Activated CD4-positive, alpha-beta T cell treated with anti-CD3 and anti-CD28 coated beads, Interleukin-2, amount 10 ng/mL, durations not matched to agents 24 days and 14 days (primary cell): ENCODE results near the gene CELF4. TPM values are rescaled to one million over a fixed set of nuclear protein-coding genes. Genes with fewer than 3 reads are reported as not detected.

Experiments used
- DNase-seq: peaks from one replicate; pipeline ENCODE4 v3.0.0; 2022
- H3K27ac Mint-ChIP-seq: one replicate; pipeline ENCODE4 v1.8.0; 2022; ENCODE audit warnings: mild to moderate bottlenecking, mixed read lengths
- H3K27me3 Mint-ChIP-seq: one replicate; pipeline ENCODE4 v1.8.0; 2022; ENCODE audit warnings: mixed read lengths
- H3K36me3 Mint-ChIP-seq: one replicate; pipeline ENCODE4 v1.8.0; 2022; ENCODE audit warnings: low read depth, mild to moderate bottlenecking, mixed read lengths
- H3K4me1 Mint-ChIP-seq: one replicate; pipeline ENCODE4 v1.8.0; 2021; ENCODE audit warnings: mixed read lengths
- H3K4me3 Mint-ChIP-seq: one replicate; pipeline ENCODE4 v1.8.0; 2022; ENCODE audit warnings: mild to moderate bottlenecking, moderate library complexity, mixed read lengths
- H3K9me3 Mint-ChIP-seq: one replicate; pipeline ENCODE4 v1.8.0; 2021; ENCODE audit warnings: mixed read lengths
- intact Hi-C: fragments of 100-400 bp; cut with micrococcal nuclease; formaldehyde crosslinking; loops from one replicate; pipeline ENCODE4 v1.15.1; 2023
- total RNA-seq: library from RNA; stranded (reverse); gene quantifications from 2 replicates; pipeline ENCODE4 v1.2.3, GENCODE V29; 2022

The CELF4 gene
- total RNA-seq, 1 donor from 2014 or later, result not detected

DNA sequence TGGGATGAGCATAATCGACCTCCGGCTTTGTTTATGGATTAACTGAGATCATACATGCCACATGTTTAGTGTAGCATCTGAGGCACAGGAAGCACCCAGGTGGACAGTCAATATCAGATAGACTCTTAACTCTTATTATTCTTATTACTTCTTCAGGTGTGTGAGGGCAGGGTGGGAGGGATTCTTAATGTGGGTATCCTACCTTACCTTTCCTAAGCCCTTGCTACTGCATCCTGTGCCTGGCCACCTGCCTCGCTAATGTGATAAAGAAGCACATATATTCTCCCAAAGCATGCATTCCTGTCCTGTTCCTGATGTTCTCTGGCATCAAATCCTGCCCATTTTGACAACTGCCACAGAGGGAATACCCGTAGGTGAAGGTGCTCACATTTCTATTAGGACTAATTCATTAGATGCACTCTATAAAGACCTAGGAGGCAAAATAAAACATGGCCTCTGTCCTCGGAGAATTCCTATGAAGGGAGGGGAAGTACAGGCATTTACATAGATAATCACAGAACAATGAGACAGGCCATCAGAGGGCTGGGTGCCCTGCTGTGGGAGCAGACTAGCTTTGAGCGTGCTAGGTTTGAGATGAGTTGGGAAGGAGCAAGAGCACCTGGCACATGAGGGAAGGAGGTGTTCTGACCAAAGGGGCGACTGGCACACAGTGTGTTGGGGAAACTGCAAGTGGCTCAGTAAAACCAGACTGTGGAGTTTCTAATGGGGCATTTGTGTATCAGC is 19.5 kb upstream of the CELF4 start:
- Mint-ChIP-seq H3K9me3 (no peaks in the 10 kb centered on the region), H3K4me3 (no peak overlapping the region), H3K27ac (no peak overlapping the region), H3K4me1 (no peaks in the 10 kb centered on the region), H3K36me3 (no peaks in the 10 kb centered on the region), H3K27me3 (no peaks in the 10 kb centered on the region)
- no peak for DNase-seq
- intact Hi-C loops, result no loop called here

DNA sequence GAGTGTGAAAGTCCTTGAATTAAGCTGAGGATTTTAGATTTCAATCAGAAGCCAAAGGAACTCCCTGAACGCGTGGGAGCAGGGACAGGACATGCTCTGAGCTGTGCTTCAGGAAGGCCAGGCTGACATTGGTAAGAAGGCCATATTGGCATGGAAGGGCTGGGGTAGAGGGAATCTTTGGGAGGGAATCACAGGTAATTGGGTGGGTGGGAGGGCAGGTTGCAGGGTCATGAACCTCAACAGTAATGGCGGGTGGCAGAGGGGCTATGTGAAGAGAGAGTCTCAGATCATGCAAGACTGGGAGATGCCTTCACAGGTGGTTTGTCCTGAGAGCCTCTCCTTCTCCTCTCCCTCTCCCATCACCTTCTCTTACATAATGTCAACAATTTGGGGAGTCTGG is 18.6 kb upstream of the CELF4 start:
- no peak overlapping the region for H3K27ac Mint-ChIP-seq
- H3K4me3 Mint-ChIP-seq, result no peak overlapping the region
- no peaks in the 10 kb centered on the region for H3K27me3 Mint-ChIP-seq
- H3K4me1 Mint-ChIP-seq, result no peaks in the 10 kb centered on the region
- no peaks in the 10 kb centered on the region for H3K36me3 Mint-ChIP-seq
- intact Hi-C loops, result no loop called here
- DNase-seq, result no peak
- no peaks in the 10 kb centered on the region for H3K9me3 Mint-ChIP-seq

DNA sequence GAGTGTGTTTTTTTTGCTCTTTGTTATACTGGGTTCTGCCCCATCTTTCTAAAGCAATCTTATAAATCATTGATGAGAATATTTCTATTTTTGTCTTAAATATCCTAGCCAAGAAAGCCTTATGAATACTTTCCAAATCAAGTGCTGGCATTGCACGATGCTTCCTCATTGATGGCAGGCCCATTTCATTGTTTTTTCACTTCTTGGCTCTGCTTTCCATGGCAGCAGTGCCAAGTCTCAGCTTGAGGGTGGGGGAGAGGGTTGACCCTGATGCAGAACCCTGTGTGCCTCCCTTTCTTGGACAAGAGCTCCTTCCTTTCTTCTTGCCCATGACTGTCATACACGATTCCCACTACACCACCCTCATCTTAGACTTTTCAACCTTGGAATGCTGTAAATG is 16.7 kb upstream of the CELF4 start:
- H3K27ac Mint-ChIP-seq, result no peak overlapping the region
- no peaks in the 10 kb centered on the region for H3K36me3 Mint-ChIP-seq
- no peak for DNase-seq
- H3K4me1 Mint-ChIP-seq, result peaks cover 2% of the 10 kb centered on the region
- intact Hi-C loops, result no loop called here
- no peaks in the 10 kb centered on the region for H3K27me3 Mint-ChIP-seq
- H3K4me3 Mint-ChIP-seq, result no peak overlapping the region
- no peaks in the 10 kb centered on the region for H3K9me3 Mint-ChIP-seq

DNA sequence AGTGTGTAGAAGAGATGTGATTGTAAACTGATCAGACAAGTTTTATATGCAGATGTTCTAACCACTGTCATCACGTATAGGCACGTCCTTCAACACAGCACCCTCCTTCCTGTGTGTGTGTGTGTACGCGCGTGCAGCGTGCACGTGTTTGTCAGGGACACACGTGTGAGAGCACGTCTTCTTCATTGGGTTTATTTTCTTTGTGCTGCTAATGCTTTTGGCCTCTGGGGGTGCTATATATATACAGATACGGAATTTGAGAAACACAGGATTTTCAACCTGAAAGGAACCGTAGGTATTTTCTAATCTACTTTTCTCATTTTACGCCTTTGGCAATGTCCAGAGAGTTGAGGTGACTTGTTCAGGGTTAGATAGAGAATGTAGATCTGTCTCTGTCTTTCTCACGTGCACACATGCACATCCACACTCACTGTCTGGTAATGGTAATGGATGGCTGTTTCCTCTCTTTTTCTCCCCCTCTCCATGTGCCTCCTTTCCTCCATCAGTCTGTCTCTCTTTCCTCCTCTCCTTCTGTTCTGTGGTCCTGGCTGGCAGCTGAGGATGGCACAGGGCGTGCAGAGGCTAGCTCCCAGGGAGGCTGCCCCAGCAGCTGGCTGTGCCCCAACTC is 13.4 kb upstream of the CELF4 start:
- Mint-ChIP-seq H3K27ac (no peak overlapping the region), H3K4me1 (peaks cover 2% of the 10 kb centered on the region), H3K27me3 (no peaks in the 10 kb centered on the region), H3K4me3 (no peak overlapping the region), H3K9me3 (no peaks in the 10 kb centered on the region), H3K36me3 (no peaks in the 10 kb centered on the region)
- no peak for DNase-seq
- intact Hi-C loops, result no loop called here

DNA sequence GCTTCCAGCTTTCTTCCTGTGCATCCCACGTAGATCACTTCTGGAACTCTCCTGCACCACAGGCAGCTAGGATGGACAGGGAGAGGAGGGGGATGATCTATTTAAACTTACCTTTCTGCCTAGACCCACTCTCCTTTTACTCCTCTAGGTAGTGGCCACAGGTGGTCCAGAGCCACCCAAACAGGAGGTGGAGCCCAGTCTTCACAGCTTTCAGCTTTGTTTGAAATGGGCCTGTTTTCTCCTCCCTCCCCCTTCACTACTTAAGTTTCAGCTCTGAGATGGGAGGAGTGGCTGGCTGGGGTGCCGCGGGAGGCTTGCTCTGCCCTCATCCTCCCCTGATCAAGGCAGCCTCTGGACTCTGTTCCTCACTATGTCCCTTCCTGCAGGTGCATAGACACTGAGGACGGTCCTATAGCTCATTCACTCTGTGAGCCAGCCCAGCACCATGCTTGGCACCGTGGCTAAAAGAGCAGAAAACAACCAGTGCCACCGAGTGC is 12.6 kb upstream of the CELF4 start:
- Mint-ChIP-seq H3K9me3 (no peaks in the 10 kb centered on the region), H3K4me1 (peaks cover 2% of the 10 kb centered on the region), H3K4me3 (no peak overlapping the region), H3K36me3 (no peaks in the 10 kb centered on the region), H3K27ac (no peak overlapping the region), H3K27me3 (no peaks in the 10 kb centered on the region)
- intact Hi-C loops, result no loop called here
- no peak for DNase-seq

DNA sequence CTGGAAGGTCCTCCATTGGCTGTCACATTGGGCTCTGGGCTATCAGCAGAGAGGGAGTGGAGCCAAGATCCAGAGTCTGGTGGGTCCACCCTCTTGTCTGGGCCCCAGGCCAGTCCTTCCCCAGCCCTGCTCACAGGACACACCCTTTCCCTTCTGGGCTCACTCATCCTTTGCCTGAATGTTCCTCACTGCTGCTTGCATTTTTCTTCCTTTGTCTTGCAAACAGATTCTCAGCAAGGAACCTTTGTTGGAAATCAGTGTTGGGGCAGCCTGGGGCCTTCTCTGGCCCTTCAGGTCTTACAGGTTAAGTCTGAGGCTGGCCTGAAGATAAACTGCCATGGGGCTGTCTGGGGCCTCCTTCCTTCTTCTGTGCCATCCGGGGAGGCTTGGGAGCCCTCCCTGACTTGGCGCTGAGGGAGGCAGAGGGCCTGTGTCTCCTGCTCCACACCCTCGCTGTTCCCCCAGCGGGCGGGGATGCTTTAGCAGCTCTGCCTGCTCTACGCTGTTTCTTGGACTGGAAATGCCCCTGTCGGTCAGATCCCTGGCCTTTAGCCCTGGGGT is 11.5 kb upstream of the CELF4 start:
- Mint-ChIP-seq H3K4me3 (no peak overlapping the region), H3K36me3 (no peaks in the 10 kb centered on the region), H3K9me3 (no peaks in the 10 kb centered on the region), H3K4me1 (peaks cover 2% of the 10 kb centered on the region), H3K27ac (no peak overlapping the region), H3K27me3 (no peaks in the 10 kb centered on the region)
- intact Hi-C loops, result no loop called here
- DNase-seq, result no peak

DNA sequence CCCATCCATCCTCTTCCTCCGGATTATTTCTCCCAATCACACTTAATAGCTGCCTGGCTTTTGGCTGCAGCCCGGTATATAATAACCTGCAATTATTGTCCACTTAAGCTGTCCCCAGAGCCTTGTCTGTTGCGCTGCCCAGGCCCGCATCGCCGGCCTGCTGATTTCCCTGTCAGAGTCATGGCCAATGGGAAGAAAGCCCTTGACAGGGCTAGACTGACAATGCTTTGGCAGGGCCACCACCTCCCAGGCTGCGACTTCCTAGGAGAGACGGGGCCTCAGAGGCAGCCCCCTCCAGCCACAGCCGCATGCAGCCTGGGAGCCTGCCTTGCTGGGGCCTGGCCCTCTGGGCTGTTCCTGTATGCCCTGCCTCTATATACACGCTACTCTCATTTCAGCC is 10.0 kb upstream of the CELF4 start:
- Mint-ChIP-seq H3K9me3 (no peaks in the 10 kb centered on the region), H3K27me3 (no peaks in the 10 kb centered on the region), H3K4me3 (no peak overlapping the region), H3K27ac (no peak overlapping the region), H3K36me3 (no peaks in the 10 kb centered on the region), H3K4me1 (peaks cover 2% of the 10 kb centered on the region)
- no peak for DNase-seq
- intact Hi-C loops, result no loop called here

DNA sequence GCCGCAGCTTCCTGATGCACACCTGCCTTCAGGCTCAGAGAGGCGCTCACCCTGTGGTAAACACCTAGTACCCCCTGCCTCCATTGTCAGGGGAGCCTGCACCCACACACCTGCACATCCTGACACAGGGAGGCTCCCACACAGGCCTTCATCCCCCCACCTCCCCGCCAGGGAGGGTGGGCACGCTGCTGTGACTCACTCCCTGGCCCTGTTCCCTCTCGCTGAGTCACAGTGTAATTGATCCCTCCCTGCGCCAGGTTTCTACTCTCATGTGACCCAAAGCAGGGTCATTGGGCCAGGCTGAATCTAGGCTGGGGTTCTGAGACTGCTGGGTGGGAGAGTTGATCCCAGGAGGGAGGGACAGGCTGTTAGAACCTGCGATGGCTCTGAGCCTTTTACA is 8.5 kb upstream of the CELF4 start:
- no peak for DNase-seq
- no peaks in the 10 kb centered on the region for H3K9me3 Mint-ChIP-seq
- H3K27me3 Mint-ChIP-seq, result peaks cover 15% of the 10 kb centered on the region
- intact Hi-C loops, result no loop called here
- peaks cover 2% of the 10 kb centered on the region for H3K4me1 Mint-ChIP-seq
- H3K36me3 Mint-ChIP-seq, result no peaks in the 10 kb centered on the region
- H3K27ac Mint-ChIP-seq, result no peak overlapping the region
- no peak overlapping the region for H3K4me3 Mint-ChIP-seq

DNA sequence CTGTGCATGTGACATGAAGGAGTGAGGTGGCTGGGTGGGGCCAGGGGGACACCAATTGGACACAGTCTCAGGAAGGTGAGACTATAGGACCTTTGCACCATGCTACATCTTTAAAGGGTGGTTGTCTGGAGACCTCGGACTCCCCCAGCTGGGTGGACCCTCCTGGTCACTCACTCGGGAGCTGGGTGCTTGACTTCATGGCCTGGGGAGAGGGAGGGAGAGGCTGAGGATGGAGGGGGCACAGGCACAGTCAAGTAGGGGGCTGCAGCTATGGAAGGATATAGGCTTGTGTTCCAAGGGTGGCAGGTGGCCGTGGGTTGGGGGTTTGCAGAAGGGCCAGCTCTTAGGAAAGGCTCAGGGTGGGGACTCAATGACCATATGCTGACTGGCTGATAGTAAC is 7.1 kb upstream of the CELF4 start:
- H3K27me3 Mint-ChIP-seq, result peaks cover 28% of the 10 kb centered on the region
- no peaks in the 10 kb centered on the region for H3K9me3 Mint-ChIP-seq
- DNase-seq, result no peak
- H3K4me1 Mint-ChIP-seq, result no peaks in the 10 kb centered on the region
- H3K36me3 Mint-ChIP-seq, result no peaks in the 10 kb centered on the region
- H3K27ac Mint-ChIP-seq, result no peak overlapping the region
- intact Hi-C loops, result no loop called here
- no peak overlapping the region for H3K4me3 Mint-ChIP-seq

DNA sequence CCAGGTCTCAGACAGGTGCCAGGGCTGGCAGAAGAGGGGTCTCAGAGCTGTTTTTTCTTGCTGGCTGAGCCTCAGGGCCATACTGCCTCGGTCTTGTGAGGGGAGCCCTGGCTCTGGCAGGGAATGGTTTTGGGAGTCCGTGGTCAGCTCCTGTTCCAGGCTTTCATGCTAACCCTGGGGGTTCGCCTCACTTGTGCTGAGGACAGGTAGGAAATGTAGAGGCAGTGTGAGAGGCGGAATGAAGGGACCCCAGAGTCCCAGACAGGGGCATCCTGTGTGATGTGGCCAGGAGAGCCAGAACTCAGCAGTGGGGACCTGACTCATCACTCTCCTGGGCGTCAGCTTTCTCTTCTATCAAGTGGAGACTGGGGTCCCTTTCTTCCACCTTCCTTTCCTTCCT is 5.7 kb upstream of the CELF4 start:
- Mint-ChIP-seq H3K27ac (no peak overlapping the region), H3K27me3 (peaks cover 33% of the 10 kb centered on the region), H3K36me3 (no peaks in the 10 kb centered on the region), H3K4me1 (no peaks in the 10 kb centered on the region), H3K4me3 (no peak overlapping the region), H3K9me3 (no peaks in the 10 kb centered on the region)
- intact Hi-C loops, result no loop called here
- DNase-seq, result no peak

DNA sequence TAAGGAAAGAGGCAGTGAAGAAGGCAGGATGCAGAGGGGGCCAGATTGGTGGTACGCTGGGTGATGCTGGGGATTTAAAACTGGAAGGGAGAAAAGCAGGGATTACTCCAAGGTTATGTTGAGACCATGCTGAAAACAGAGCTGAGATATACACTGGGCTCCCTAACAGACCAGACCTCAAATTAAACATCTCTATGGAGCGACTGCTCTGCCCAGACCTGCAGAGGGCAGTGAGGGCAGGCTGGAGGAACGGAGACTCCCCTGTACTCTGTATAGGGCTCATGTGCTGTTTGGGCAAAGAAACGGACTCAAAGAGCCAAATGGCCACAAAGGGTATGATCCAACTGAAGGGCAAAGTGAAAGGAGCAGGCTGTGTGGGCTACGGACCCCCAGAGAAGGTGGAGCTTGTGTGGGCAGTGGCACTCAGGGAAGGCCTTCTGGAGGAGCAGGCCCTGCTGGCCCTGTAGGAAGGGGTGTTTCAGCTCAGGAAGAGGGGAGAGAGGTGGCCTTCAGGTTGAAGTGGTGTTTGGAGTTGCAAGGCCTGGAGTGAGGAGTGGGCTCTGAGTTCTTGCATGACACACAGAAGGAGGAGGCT is 4.8 kb upstream of the CELF4 start:
- intact Hi-C loops, result no loop called here
- H3K27ac Mint-ChIP-seq, result no peak overlapping the region
- no peak overlapping the region for H3K4me3 Mint-ChIP-seq
- no peaks in the 10 kb centered on the region for H3K9me3 Mint-ChIP-seq
- H3K4me1 Mint-ChIP-seq, result peaks cover 2% of the 10 kb centered on the region
- peaks cover 3% of the 10 kb centered on the region for H3K36me3 Mint-ChIP-seq
- peaks cover 36% of the 10 kb centered on the region for H3K27me3 Mint-ChIP-seq
- no peak for DNase-seq

DNA sequence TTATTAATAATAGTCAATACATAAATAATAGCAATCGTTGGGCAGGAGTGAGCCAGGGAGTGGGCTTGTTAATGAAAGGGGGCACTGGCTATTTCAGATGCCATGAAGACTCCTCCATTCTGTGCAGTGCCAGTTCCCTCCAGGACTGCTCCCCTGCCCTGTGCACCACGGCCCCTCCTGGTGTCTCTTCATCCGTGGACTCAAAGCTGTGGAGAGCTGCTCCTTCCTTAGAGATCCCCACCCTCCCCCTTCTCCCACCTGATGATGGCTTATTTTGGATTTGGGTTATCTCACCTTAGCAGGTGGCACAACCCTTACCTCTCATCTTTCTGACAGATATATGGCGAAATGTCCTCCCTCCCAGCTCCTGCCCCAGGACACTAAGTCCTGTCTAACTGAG is 3.1 kb upstream of the CELF4 start:
- no peak for DNase-seq
- Mint-ChIP-seq H3K9me3 (no peaks in the 10 kb centered on the region), H3K4me3 (no peak overlapping the region), H3K4me1 (peaks cover 2% of the 10 kb centered on the region), H3K27ac (no peak overlapping the region), H3K36me3 (peaks cover 3% of the 10 kb centered on the region), H3K27me3 (peaks cover 53% of the 10 kb centered on the region)
- intact Hi-C loops, result no loop called here

DNA sequence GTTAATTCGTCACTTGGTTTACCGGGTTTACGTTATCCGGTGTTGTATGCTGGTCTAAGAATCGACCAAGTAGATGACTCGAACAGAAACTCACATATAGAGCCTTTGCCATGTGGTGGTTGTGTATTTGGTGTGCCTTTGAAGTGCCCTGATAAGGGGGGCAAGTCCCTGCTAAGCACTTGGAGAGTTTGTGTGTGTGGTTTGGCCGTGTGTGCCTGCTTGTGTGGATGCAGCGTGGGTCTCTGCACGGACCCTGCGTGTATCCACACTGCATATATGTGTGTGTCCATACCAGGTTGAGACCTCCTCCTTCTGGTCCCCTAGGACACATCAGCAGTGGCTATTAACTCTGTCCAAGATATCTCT is 2.4 kb upstream of the CELF4 start:
- Mint-ChIP-seq H3K27ac (no peak overlapping the region), H3K9me3 (no peaks in the 10 kb centered on the region), H3K4me3 (no peak overlapping the region), H3K36me3 (peaks cover 3% of the 10 kb centered on the region), H3K27me3 (peaks cover 54% of the 10 kb centered on the region), H3K4me1 (peaks cover 2% of the 10 kb centered on the region)
- intact Hi-C loops, result no loop called here
- no peak for DNase-seq
